HG02642 (cell line): ENCODE results near the gene KDM1B.
"Not testable (repeated sequence)": the region's sequence is repeated elsewhere in the genome, so short reads cannot be mapped to it uniquely, and the experiment has no call there.

Source experiments
- ATAC-seq: cut with Tn5 transposase; IDR thresholded peaks from one replicate; pipeline ENCODE4 v1.9.1; 2021; ENCODE audit warnings: mild to moderate bottlenecking; ENCODE audit not compliant: unreplicated experiment, poor library complexity

The KDM1B gene

DNA sequence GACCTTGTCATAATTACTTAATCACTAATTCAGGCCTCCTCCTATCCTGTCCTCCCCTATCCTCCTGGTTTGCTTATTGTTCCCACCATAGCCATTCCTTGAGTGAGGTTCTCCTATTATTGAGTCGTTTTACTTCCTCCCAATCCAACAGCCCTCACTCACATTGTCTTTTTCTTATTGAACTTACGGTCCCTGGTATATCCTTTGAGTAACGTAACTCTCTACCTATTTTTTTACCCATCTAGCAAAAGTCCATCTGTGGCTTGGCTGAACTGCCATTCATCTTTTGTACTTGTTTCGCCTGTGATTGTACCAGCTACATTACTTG lies 66.0 kb downstream of the KDM1B start:
- ATAC-seq: no peak

DNA sequence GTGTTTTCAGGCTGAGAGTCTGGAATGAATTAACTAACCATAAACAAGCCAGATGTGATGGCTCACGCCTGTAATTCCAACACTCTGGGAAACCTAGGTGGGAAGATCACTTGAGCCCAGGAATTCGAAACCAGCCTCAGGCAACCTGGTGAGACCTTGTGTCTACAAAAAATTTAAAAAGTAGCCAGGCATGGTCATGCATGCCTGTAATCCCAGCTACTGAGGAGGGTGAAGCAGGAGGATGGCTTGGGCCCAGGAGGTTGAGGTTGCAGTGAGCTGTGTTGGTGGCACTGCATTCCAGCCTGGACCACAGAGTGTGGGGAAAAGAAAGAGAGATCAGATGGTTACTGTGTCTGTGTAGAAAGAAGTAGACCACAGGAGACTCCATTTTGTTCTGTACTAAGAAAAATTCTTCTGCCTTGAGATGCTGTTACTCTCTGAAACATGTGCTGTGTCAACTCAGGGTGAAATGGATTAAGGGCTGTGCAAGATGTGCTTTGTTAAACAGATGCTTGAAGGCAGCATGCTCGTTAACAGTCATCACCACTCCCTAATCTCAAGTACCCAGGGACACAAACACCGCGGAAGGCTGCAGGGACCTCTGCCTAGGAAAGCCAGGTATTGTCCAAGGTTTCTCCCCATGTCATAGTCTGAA lies 71.4 kb downstream of the KDM1B start:
- not testable (repeated sequence) for ATAC-seq

GRCh38 chr6:18227166-18227565 lies 71.9 kb downstream of the KDM1B start:
- ATAC-seq: not testable (repeated sequence)

- ATAC-seq: not testable (repeated sequence)
These were observed 73.4 kb downstream of the KDM1B start for GRCh38 chr6:18228590-18228989.

DNA sequence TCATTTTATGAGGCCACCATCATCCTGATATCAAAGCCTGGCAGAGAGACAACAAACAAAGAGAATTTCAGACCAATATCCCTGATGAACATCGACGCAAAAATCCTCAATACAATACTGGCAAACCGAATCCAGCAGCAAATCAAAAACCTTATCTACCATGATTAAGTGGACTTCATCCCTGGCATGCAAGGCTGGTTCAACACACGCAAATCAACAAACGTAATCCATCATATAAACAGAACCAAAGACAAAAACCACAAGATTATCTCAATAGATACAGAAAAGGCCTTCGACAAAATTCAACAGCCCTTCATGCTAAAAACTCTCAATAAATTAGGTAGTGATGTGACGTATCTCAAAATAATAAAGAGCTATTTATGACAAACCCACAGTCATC lies 76.6 kb downstream of the KDM1B start:
- ATAC-seq: not testable (repeated sequence)

- not testable (repeated sequence) for ATAC-seq
These were observed 78.5 kb downstream of the KDM1B start for GRCh38 chr6:18233770-18234169.

- ATAC-seq: no peak
These were observed 79.3 kb downstream of the KDM1B start for GRCh38 chr6:18234564-18234963.

GRCh38 chr6:18235524-18235923 lies 80.3 kb downstream of the KDM1B start:
- ATAC-seq: no peak

DNA sequence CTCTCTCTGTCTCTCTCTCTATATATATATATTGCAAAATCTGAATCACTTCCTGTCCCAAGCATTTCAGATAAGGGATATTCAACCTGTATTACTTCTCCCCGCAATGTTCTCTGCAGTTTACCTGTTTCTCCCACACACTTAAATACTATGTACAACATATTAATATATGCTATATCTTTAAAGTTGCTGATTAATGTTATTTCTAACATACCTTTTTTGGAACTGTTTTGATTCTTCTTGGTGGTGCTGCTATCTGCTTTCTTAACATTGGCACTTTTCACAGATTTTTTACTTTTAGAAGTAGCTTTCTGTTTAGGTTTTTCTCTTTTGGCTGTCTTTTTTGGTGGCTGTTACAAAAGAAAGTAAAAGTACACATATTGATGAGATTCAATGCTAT lies 81.9 kb downstream of the KDM1B start:
- ATAC-seq: no peak

DNA sequence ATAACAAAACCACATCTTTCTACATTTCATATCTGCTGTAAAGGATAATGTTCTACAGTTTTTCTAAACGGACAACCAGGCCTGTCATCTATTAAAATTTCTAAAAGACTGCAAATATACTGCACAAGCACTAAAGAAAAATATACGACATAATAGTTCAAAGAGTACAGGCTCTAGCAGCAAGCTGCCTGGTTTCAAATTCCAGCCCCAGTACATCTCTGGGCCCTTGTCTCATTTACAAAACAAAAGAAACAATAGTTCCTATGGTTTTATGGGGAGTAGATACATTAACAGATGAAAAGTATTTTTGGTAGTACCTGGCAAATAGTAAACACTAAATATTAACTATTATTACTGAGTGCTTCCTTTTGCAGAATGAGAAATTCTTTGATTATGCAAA lies 85.0 kb downstream of the KDM1B start:
- no peak for ATAC-seq

GRCh38 chr6:18241208-18242038 lies 86.2 kb downstream of the KDM1B start:
- ATAC-seq: no peak

- no peak for ATAC-seq
These were observed 87.0 kb downstream of the KDM1B start for GRCh38 chr6:18242062-18242851.

- no peak for ATAC-seq
These were observed 88.2 kb downstream of the KDM1B start for GRCh38 chr6:18243302-18243893.

DNA sequence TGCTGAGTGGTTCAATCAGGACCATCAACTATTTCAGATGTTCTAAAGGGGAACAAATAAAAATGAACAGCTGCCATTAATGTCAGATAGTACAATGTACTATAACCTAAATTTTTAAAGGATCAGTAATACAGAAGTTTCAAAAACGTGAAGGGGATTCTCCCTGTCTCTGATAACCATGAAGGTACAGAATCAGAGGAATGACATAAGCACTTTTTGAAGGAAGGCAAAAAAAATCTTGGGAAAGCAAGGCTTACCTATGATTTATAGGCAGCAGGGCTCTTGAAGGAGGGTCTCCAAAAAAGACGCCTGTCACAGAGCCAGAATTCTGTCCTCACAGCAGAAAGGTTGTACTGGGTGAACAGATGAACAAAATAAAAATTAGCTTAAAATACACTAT lies 89.0 kb downstream of the KDM1B start:
- ATAC-seq: no peak

GRCh38 chr6:18245079-18245478 lies 89.9 kb downstream of the KDM1B start:
- ATAC-seq: no peak

DNA sequence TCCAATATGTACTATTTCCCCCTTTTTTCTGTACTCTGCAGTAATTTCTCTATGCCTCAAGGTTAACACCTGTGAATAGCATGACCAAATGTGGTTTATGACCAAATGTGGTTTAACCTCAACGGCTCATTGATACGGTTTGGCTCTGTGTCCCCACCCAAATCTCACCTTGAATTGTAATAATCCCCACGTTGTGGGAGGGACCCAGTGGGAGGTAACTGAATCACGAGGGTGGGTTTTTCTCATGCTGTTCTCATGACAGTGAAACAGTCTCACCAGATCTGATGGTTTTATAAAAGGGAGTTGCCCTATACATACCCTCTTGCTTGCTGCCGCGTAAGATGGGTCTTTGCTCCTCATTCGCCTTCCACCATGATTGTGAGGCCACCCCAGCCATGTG lies 90.4 kb downstream of the KDM1B start:
- ATAC-seq: no peak

DNA sequence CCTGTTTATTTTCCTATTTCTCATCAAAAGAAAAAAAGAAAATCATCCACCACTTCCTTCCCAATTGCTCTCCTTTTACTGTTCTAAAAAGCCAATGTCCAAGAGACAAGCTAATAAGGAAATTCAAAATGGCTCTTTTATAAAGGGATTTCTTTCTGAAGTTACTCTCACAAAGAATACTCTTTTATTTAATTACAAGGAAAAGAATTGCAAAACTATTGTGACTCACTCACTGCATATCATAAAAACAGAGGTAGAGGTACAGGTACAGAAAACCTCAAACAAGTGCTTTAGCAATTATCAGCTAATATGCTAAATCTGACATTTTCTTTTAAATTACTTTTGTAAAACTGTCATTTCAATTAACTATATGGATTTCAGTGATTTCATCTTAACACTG lies 91.0 kb downstream of the KDM1B start:
- no peak for ATAC-seq

- no peak for ATAC-seq
These were observed 91.8 kb downstream of the KDM1B start for GRCh38 chr6:18247002-18247401.

- no peak for ATAC-seq
These were observed 93.5 kb downstream of the KDM1B start for GRCh38 chr6:18248698-18249097.

DNA sequence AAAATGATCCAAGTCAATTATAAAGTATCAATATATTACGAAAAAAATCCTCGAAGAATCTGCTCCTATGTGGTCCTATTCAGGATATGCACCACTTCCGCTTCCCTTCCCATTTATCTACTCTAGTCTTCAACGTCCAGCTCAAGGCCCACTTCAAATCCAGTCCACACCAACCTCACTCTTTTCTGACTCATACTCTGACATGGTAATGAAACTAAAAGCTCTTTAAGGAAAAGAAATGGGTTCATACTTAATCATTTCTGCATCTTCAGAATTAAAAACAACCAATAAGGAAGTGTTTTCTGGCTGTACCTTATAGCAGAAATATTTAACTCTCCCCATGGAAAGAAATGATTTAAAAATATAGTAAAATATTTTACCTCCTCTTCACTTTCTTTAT lies 94.0 kb downstream of the KDM1B start:
- ATAC-seq: no peak

- no peak for ATAC-seq
These were observed 98.4 kb downstream of the KDM1B start for GRCh38 chr6:18253635-18254034.
